Endothelial cell of umbilical vein (primary cell): Measurements from ENCODE around the gene SCN9A. TPM values are rescaled to one million over a fixed set of nuclear protein-coding genes. Genes with fewer than 3 reads are reported as not detected.

Experiments
- BruUV-seq: library from RNA; stranded (reverse); fragments of 400-500 nt; replicated peaks from 2 replicates; lab custom pipeline; 2021; lab: Mats Ljungman, UMichigan
- CTCF ChIA-PET: fragments of 300-600, 350-600 bp; sonication (Branson Sonifier 250); formaldehyde crosslinking; loops from one replicate; lab custom pipeline; 2021; ENCODE audit warnings: antibody characterized with exemption, inconsistent platforms; lab: Charles Lee
- POLR2A ChIA-PET: fragments of 300-600, 350-600 bp; sonication (Branson Sonifier 250); formaldehyde crosslinking; loops from one replicate; lab custom pipeline; 2021; ENCODE audit warnings: antibody characterized with exemption, inconsistent platforms; lab: Charles Lee
- DNase-seq: peaks from one replicate; pipeline ENCODE4 v3.0.0-alpha.2; 2011; ENCODE audit warnings: low read depth, low spot score
- FAIRE-seq: peaks from 2 replicates; lab custom pipeline; 2011; peaks lifted over from hg19 to GRCh38; lab: Jason Lieb, UNC
- H2AFZ ChIP-seq: 2 replicates; pipeline ENCODE4 v1.6.0; 2012; ENCODE audit warnings: low read depth, low read length, control low read depth, inconsistent platforms
- H3K27ac ChIP-seq: 2 replicates; pipeline ENCODE4 v1.5.1; 2011; ENCODE audit warnings: low read depth, mild to moderate bottlenecking, control low read depth, low read length, moderate library complexity; ENCODE audit not compliant: insufficient read depth
- H3K27me3 ChIP-seq, 2 experiments: 2 replicates each; pipeline versions ENCODE4 v1.6.0 to v1.6.1; 2011; ENCODE audit warnings: low read length in 2 of 2, mixed read lengths in 1 of 2; ENCODE audit not compliant: control insufficient read depth in 2 of 2, insufficient read depth in 2 of 2
- H3K36me3 ChIP-seq, 2 experiments: 2 replicates in 1 of 2; 3 replicates in 1 of 2; pipeline ENCODE4 v1.5.1; 2011; ENCODE audit warnings: low read length in 2 of 2, mild to moderate bottlenecking in 1 of 2, moderate library complexity in 1 of 2; ENCODE audit not compliant: control insufficient read depth in 2 of 2, insufficient read depth in 2 of 2; ENCODE audit errors: extremely low read depth in 1 of 2
- H3K4me1 ChIP-seq: 3 replicates; pipeline ENCODE4 v1.5.1; 2011; ENCODE audit warnings: mild to moderate bottlenecking, low read length; ENCODE audit not compliant: control insufficient read depth, insufficient read depth; ENCODE audit errors: extremely low read depth
- H3K4me2 ChIP-seq: 2 replicates; pipeline ENCODE4 v1.6.1; 2011; ENCODE audit warnings: low read length, control low read depth, mixed read lengths; ENCODE audit not compliant: insufficient read depth
- H3K4me3 ChIP-seq, 3 experiments: fragments of 200-600 bp in 1 of 3; sonication (generic), shearing (Covaris generic) in 1 of 3; replicated peaks in 1 of 3; 2 replicates each; pipeline ENCODE4 v1.5.1; 2011 to 2016; ENCODE audit warnings: control low read depth in 3 of 3, low read length in 3 of 3, mild to moderate bottlenecking in 2 of 3, inconsistent platforms in 1 of 3, low read depth in 1 of 3, moderate library complexity in 1 of 3; ENCODE audit not compliant: insufficient read depth in 1 of 3
- H3K79me2 ChIP-seq: 2 replicates; pipeline ENCODE4 v1.6.0; 2012; ENCODE audit warnings: low read length, inconsistent platforms; ENCODE audit not compliant: control insufficient read depth, insufficient read depth
- H3K9ac ChIP-seq: replicated peaks from 2 replicates; pipeline ENCODE3; 2011; ENCODE audit warnings: low read length, control low read depth; ENCODE audit not compliant: insufficient read depth; ENCODE audit errors: extremely low read depth
- H3K9me1 ChIP-seq: replicated peaks from 3 replicates; pipeline ENCODE4 v1.6.0; 2011; ENCODE audit warnings: mild to moderate bottlenecking, low read length; ENCODE audit not compliant: control insufficient read depth, insufficient read depth; ENCODE audit errors: extremely low read depth
- H3K9me3 ChIP-seq: replicated peaks from 2 replicates; pipeline ENCODE4 v1.5.1; 2012; ENCODE audit warnings: low read length, inconsistent platforms; ENCODE audit not compliant: control insufficient read depth, insufficient read depth
- H4K20me1 ChIP-seq: replicated peaks from 2 replicates; pipeline ENCODE3; 2011; ENCODE audit warnings: mild to moderate bottlenecking, low read length; ENCODE audit not compliant: control insufficient read depth, insufficient read depth; ENCODE audit errors: extremely low read depth
- CTCF ChIP-seq, 2 donors: IDR thresholded peaks; 1 replicate in 1 of 2; 2 replicates in 1 of 2; pipeline ENCODE4 v1.5.1; 2011; ENCODE audit warnings: low read length in 2 of 2, mild to moderate bottlenecking in 2 of 2, moderate library complexity in 2 of 2, control low read depth in 1 of 2, inconsistent platforms in 1 of 2, low read depth in 1 of 2; ENCODE audit not compliant: insufficient read depth in 1 of 2; ENCODE audit errors: extremely low read depth in 1 of 2
- EZH2 ChIP-seq: IDR thresholded peaks from 2 replicates; pipeline ENCODE4 v1.6.1; 2012; ENCODE audit warnings: borderline replicate concordance, low read depth, mild to moderate bottlenecking, moderate library complexity, low read length, inconsistent platforms; ENCODE audit not compliant: severe bottlenecking
- FOS ChIP-seq: IDR thresholded peaks from 2 replicates; pipeline ENCODE4 v1.6.1; 2011; ENCODE audit warnings: mild to moderate bottlenecking, low read length, moderate library complexity, borderline replicate concordance; ENCODE audit not compliant: insufficient read depth
- GATA2 ChIP-seq: IDR thresholded peaks from 2 replicates; pipeline ENCODE4 v1.7.0; 2011; ENCODE audit warnings: low read depth, mild to moderate bottlenecking, moderate library complexity, mixed read lengths, low read length; ENCODE audit not compliant: insufficient read length, insufficient read depth
- JUN ChIP-seq: IDR thresholded peaks from 2 replicates; pipeline ENCODE4 v1.6.1; 2011; ENCODE audit warnings: borderline replicate concordance, low read depth; ENCODE audit not compliant: insufficient read length, insufficient read depth
- MAX ChIP-seq: IDR thresholded peaks from 2 replicates; pipeline ENCODE4 v1.6.1; 2011; ENCODE audit not compliant: insufficient read depth, insufficient read length
- MYC ChIP-seq: IDR thresholded peaks from one replicate; pipeline ENCODE4 v1.6.1; 2011; ENCODE audit warnings: mild to moderate bottlenecking, low read depth, low read length
- POLR2A ChIP-seq: IDR thresholded peaks from 2 replicates; pipeline ENCODE4 v1.6.1; 2012; ENCODE audit warnings: low read depth, mild to moderate bottlenecking, control low read depth, low read length
- POLR2AphosphoS5 ChIP-seq: IDR thresholded peaks from 2 replicates; pipeline ENCODE4 v1.6.1; 2012; ENCODE audit warnings: low read depth, mild to moderate bottlenecking, control low read depth, low read length, moderate library complexity; ENCODE audit not compliant: insufficient read depth
- dilution Hi-C: fragments of 300-500 bp; cut with MboI; formaldehyde crosslinking; loops from one replicate; pipeline ENCODE4 v1.15.0; 2019; ENCODE audit warnings: low sequenced_read_pairs; ENCODE audit not compliant: extremely low pct_ligation_motif_present
- intact Hi-C: fragments of 100-400 bp; cut with micrococcal nuclease; formaldehyde crosslinking; loops from one replicate; pipeline ENCODE4 v1.10.0; 2022
- polyA plus RNA-seq, 4 experiments: library from polyadenylated mRNA; depleted of rRNA in 3 of 4; stranded (reverse) in 3 of 4; unstranded in 1 of 4; fragments of >200 nt; gene quantifications; 2 replicates each; pipeline versions ENCODE4 v1.2.1 to v1.2.3, GENCODE V29; 2011 to 2012; ENCODE audit warnings: missing spikeins in 1 of 4
- total RNA-seq: library from RNA; stranded (reverse); gene quantifications from 2 replicates; pipeline ENCODE4 v1.2.3, GENCODE V29; 2021

SCN9A gene
- total and polyA plus RNA-seq, 2 donors (not counting 3 experiments of a cell fraction or from before 2014, with no cell fraction given) = 0.88 to 1.6 TPM

GRCh38 chr2:166393008-166393407, 17.3 kb upstream of the SCN9A start:
- Histone ChIP-seq H4K20me1 (no peaks in the 10 kb centered on the region), H3K27me3 (no peaks in the 10 kb centered on the region), H3K4me1 (peaks cover 12% of the 10 kb centered on the region), H3K9ac (no peak overlapping the region), H3K9me1 (no peaks in the 10 kb centered on the region), H3K79me2 (no peaks in the 10 kb centered on the region), H3K27ac (no peak overlapping the region), H3K36me3 (no peaks in the 10 kb centered on the region), H3K4me2 (no peak overlapping the region), H2AFZ (no peak overlapping the region), H3K4me3 (no peak overlapping the region), H3K9me3 (no peaks in the 10 kb centered on the region)
- DNase-seq (no peak), FAIRE-seq (no peak)
- BruUV-seq = no TSS peak
- dilution Hi-C loops (no loop called here), intact Hi-C loops (no loop called here)
- ChIA-PET POLR2A (no interaction called here), CTCF (no interaction called here)
- no peak for TF ChIP-seq EZH2
- TF ChIP-seq GATA2 = no peak
- no peak for TF ChIP-seq CTCF (IDR thresholded peaks at IDR 0.05; ENCODE audit: extremely low read depth in 1 of 2, insufficient read depth in 1 of 2, low read depth in 1 of 2, low read length in 2 of 2)
- TF ChIP-seq JUN = no peak
- TF ChIP-seq POLR2AphosphoS5 = no peak
- no peak for TF ChIP-seq MAX
- TF ChIP-seq FOS = no peak
- TF ChIP-seq MYC = no peak
- TF ChIP-seq POLR2A = no peak
